NCI-H1092 treated with DMSO at 0.1 percent for 48 hours (cell line): ENCODE results near the gene MSMP.

Source experiments
- DNase-seq: peaks from one replicate; lab custom pipeline; 2025; lab: John Stamatoyannopoulos, UW

Gene MSMP, protein sequence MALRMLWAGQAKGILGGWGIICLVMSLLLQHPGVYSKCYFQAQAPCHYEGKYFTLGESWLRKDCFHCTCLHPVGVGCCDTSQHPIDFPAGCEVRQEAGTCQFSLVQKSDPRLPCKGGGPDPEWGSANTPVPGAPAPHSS

DNA sequence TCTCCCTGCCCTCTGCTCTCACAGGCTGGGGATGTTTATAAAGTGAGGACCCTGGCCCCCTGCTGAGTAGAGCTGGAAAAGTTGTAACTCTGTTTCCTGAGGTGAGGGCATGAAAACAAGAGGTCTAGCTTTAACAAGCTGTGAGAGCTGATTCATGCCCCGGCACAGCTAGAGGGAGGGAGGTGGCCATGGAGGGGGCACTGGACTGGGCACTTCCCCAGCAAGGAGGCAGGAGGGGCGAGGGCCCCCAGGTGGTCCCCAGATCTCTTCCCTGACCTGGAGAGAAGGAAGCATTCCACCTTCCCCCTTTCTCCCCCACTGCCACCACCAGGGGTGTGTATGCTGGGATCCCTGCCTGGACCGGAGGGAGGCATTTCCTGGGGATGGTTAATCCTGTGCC lies at the start of gene MSMP:
Gene MSMP (minus strand): TSS at position 13 of the 400 bp plus-strand sequence. CDS start 147 bp downstream, outside the sequence.
- no peak for DNase-seq

GRCh38 chr9:35801328-35802128 lies 47.5 kb upstream of the MSMP start:
- no peak for DNase-seq

- DNase-seq = no peak
Observed at GRCh38 chr9:35800530-35800929, 46.5 kb upstream of the MSMP start.

GRCh38 chr9:35798658-35799374 lies 44.7 kb upstream of the MSMP start:
- DNase-seq = no peak

GRCh38 chr9:35797311-35798109 lies 43.4 kb upstream of the MSMP start:
- DNase-seq = no peak

GRCh38 chr9:35795695-35796094 lies 41.6 kb upstream of the MSMP start:
- DNase-seq = no peak

DNA sequence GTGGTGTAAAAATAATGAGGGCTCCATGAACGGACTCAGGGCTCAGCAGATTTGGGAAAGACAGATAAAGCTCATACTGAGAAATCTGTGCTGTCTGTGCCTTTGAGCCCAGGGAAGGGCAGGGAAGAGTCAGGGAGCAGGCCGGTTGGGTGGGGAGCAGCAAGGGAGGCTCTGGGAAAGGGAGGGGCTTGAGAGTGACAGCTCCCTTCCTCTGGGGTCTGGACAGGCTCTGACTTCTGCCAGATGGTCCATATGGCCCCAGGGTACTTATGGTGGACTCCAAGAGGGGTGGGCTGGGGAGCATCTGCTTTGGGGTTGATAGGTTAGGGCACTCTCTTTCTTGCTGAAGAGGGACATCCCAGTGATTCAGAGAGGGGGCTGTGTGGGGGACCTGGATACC lies 39.4 kb upstream of the MSMP start:
- DNase-seq = no peak

- no peak for DNase-seq
Observed at GRCh38 chr9:35792826-35793225, 38.8 kb upstream of the MSMP start.

- DNase-seq = no peak
Observed at GRCh38 chr9:35792024-35792813, 38.1 kb upstream of the MSMP start.

DNA sequence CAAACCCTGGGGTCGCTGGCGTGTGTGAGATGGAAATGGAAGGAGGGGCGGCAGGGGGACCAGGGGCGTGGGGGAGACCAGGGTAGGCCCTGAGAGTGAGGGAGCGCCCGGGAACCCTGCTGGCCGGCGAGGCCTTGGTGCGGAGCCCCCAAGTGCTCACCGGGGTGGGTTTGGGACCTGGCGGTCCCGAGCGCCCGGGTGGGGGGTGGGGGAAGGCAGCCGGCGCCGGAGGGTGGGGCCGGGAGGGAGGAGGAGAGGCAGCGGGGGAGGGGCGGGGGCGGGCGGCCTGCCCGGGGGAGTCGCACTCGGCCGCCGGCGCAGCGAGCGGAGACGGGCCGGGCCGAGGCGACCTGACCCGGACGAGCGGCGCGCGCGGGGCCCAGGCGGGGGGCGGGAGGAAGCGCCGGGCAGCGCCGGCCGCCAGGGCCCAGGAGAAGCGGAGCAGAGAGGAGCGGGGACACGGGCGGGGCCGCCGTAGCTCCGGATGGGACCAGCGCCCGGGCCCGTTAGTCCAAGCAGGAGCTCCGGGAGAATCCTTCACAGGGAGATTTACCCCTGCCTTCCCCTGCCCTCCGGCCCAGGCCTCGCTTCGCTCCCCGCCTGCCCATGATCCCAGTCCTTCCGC lies 37.3 kb upstream of the MSMP start, which contains the start of gene NPR2:
Gene NPR2 (plus strand): TSS at position 295 of the 625 bp plus-strand sequence. CDS start 818 bp downstream, outside the sequence.
- no peak for DNase-seq

GRCh38 chr9:35790385-35791296 lies 36.6 kb upstream of the MSMP start:
- peak; percentile 78 for DNase-seq

DNA sequence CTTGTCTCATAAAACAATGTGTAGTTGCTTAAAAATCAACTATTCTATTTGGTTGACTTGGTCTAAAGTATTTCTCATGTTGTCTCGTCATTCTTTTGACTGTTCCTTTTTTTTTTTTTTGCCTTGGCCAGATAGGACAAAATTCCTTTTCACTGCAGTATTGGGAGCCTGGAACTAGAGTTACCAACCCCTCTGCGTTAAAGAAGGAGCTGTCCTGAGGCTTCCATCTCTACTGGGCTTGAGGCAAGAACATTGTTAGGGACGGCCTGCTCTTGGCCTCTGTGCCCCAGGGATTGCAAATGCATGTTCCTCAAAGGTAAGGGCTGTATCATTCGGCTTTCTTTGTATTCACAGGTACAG lies 35.9 kb upstream of the MSMP start:
- no peak for DNase-seq

GRCh38 chr9:35789541-35789940 lies 35.5 kb upstream of the MSMP start:
- DNase-seq = no peak

GRCh38 chr9:35783418-35783817 lies 29.3 kb upstream of the MSMP start:
- no peak for DNase-seq

DNA sequence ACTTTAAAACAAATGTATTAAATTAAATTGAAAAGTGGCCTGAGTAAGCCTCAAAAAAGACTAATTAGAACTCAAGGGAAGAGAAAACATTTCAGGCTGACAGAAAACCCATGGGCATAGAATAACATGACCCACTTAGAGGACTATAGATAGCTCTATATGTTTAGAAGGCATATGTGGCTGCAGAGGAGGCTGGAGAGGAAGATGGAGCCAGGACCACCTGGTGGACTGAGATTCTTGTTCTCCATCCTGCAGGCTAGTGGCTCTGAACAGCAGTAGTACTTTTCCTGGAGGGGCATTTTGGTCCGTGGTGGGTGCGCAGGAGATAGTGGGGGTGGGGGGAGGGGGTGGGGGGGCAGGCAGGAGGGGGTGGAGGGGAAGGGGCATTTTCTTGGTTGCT lies 27.0 kb upstream of the MSMP start:
- DNase-seq = no peak

GRCh38 chr9:35778496-35778895 lies 24.4 kb upstream of the MSMP start:
- no peak for DNase-seq

DNA sequence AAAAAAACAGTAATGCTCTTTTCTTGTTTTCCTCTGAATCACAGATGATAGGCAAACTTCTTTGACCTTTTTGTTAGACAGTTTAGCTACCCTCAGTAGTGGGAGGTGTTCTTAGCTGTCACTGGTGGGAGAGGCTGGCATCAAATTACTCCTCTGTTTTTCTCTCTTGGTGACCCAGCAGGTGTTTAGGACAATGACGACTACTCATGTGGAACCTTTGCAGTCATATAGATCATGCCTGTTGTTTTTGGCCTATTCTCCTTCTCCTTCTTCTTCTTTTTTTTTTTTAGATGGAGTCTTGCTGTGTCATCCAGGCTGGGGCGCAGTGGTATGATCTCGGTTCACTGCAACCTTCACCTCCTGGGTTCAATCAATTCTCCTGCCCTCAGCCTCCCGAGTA lies 21.9 kb upstream of the MSMP start:
- DNase-seq = peak; percentile 97

- DNase-seq = peak; percentile 79
Observed at GRCh38 chr9:35774907-35775635, 21.0 kb upstream of the MSMP start.

- no peak for DNase-seq
Observed at GRCh38 chr9:35771943-35772342, 17.9 kb upstream of the MSMP start.
